Esophagus muscularis mucosa (tissue), 4 donors: ENCODE measurements around the gene SLC26A6. TPM values are rescaled to one million over a fixed set of nuclear protein-coding genes. Genes with fewer than 3 reads are reported as not detected.

ENCODE experiments used
- DNase-seq: peaks from one replicate; pipeline ENCODE4 v3.0.0-alpha.2; 2017; ENCODE audit errors: extremely low spot score
- H3K27ac ChIP-seq, 4 donors: fragments of 200-600 bp; sonication (generic); replicated peaks in 1 of 4; 1 replicate in 3 of 4; 2 replicates in 1 of 4; pipeline ENCODE4 v1.5.1; 2016 to 2019; ENCODE audit warnings: mild to moderate bottlenecking in 1 of 4
- H3K27me3 ChIP-seq, 4 donors: fragments of 200-600 bp; sonication (generic); one replicate each; pipeline versions ENCODE4 v1.5.1 to v1.6.0; 2016 to 2019
- H3K36me3 ChIP-seq, 4 donors: fragments of 200-600 bp; sonication (generic); one replicate each; pipeline ENCODE4 v1.5.1; 2016 to 2019
- H3K4me1 ChIP-seq, 4 donors: fragments of 200-600 bp; sonication (generic); one replicate each; pipeline ENCODE4 v1.5.1; 2016 to 2019
- H3K4me3 ChIP-seq, 4 donors: fragments of 200-600 bp; sonication (generic); 1 replicate in 2 of 4; 2 replicates in 2 of 4; pipeline ENCODE4 v1.5.1; 2016 to 2019; ENCODE audit warnings: mild to moderate bottlenecking in 4 of 4, moderate library complexity in 1 of 4
- H3K9me3 ChIP-seq, 4 donors: fragments of 200-600 bp; sonication (generic); 1 replicate in 3 of 4; 2 replicates in 1 of 4; pipeline ENCODE4 v1.5.1; 2016 to 2019
- EP300 ChIP-seq: sonication (generic); formaldehyde crosslinking; IDR thresholded peaks from one replicate; pipeline ENCODE4 v1.6.1; 2017; ENCODE audit warnings: antibody characterized with exemption
- POLR2A ChIP-seq: fragments of 450-650 bp; IDR thresholded peaks from one replicate; pipeline ENCODE4 v1.6.1; 2017; ENCODE audit warnings: antibody characterized with exemption, moderate library complexity, mild to moderate bottlenecking, low read depth
- POLR2AphosphoS5 ChIP-seq, 2 donors: sonication (generic); formaldehyde crosslinking; IDR thresholded peaks; one replicate each; pipeline ENCODE4 v1.6.1; 2017; ENCODE audit warnings: antibody characterized with exemption in 2 of 2
- WGBS: methylation state at CpG from one replicate; pipeline ENCODE4 v1.1.5; 2018; 5-methylcytosine and 5-hydroxymethylcytosine counted together
- intact Hi-C: fragments of 100-400 bp; cut with DNase I; formaldehyde crosslinking; loops from one replicate; pipeline ENCODE4 v1.15.1; 2023
- total RNA-seq, 4 donors: library from RNA; depleted of rRNA; stranded (reverse); fragments of >200 nt; gene quantifications; one replicate each; pipeline versions ENCODE4 v1.1.0 to v1.2.1, GENCODE V29; 2016
- TF ChIP-seq, protein P1 (sequence below), 3 experiments: fragments of 200-600 bp in 2 of 3; fragments of 450-650 bp in 1 of 3; sonication (generic) in 2 of 3; IDR thresholded peaks; one replicate each; pipeline ENCODE4 v1.5.1; 2017 to 2019; ENCODE audit warnings: antibody characterized with exemption in 3 of 3, mild to moderate bottlenecking in 2 of 3, moderate library complexity in 1 of 3

SLC26A6 gene
- total RNA-seq, 4 donors from 2014 or later: 6.1 to 11.7 (median 8.8) TPM

DNA sequence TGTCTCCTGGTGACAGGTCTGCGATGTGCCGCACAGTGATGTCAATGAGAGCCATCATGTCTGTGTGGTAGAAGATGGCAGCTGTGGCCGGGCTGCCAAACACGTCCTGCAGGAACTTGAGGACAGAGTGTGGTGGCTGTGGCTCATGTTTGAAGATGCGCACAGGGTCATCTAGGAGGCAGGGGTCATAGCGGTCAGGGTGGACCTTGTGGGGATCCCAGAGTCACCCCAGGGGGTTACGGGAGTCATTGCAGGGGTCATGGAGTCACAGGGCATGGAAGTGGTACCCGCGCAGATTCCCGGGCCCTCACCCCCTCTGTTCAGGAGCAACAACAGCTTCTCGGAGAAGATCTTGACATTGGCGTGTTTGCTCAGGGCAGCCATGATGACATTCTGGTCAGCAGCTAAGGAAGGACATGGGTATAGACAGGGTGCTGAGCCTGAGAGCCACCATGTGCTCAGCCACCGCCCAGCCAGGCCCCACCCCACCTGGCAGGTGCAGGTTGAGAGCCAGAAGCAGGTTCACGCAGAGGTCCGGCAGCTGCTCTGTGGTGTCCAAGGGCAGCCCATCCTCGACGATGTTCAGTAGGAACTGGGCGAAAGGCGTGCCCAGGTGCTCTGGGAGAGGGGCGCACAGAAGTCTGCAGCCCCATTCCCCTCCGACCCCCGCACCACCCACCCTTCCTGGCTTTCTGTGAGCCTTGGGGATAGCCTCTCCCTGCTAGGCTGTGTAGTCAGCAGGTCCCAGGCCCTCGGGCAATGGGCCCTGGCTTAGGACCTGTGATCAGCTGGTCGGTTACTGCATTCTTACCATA lies 43.5 kb upstream of the SLC26A6 start:
- Histone ChIP-seq H3K27ac (no peak overlapping the region), H3K4me1 (peaks cover 7 to 12% (median 11%) of the 10 kb centered on the region in 4 donors), H3K36me3 (peaks cover 30 to 87% (median 79%) of the 10 kb centered on the region in 4 donors), H3K9me3 (no peaks in the 10 kb centered on the region), H3K4me3 (no peak overlapping the region), H3K27me3 (no peaks in the 10 kb centered on the region)
- no peak for DNase-seq
- intact Hi-C loops: no loop called here
- TF ChIP-seq EP300 (no peak), POLR2AphosphoS5 (IDR thresholded peaks at IDR 0.05) (no peak), POLR2A (no peak)
- TF ChIP-seq, protein P1, sequence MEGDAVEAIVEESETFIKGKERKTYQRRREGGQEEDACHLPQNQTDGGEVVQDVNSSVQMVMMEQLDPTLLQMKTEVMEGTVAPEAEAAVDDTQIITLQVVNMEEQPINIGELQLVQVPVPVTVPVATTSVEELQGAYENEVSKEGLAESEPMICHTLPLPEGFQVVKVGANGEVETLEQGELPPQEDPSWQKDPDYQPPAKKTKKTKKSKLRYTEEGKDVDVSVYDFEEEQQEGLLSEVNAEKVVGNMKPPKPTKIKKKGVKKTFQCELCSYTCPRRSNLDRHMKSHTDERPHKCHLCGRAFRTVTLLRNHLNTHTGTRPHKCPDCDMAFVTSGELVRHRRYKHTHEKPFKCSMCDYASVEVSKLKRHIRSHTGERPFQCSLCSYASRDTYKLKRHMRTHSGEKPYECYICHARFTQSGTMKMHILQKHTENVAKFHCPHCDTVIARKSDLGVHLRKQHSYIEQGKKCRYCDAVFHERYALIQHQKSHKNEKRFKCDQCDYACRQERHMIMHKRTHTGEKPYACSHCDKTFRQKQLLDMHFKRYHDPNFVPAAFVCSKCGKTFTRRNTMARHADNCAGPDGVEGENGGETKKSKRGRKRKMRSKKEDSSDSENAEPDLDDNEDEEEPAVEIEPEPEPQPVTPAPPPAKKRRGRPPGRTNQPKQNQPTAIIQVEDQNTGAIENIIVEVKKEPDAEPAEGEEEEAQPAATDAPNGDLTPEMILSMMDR (IDR thresholded peaks at IDR 0.05): no peak
- 97% methylated on average over 16 of the region's 24 CpGs for WGBS

GRCh38 chr3:48678056-48678455 lies 42.8 kb upstream of the SLC26A6 start:
- Histone ChIP-seq H3K9me3 (no peaks in the 10 kb centered on the region), H3K4me1 (peaks cover 0 to 5% (median 4%) of the 10 kb centered on the region in 4 donors), H3K4me3 (no peak overlapping the region), H3K27ac (no peak overlapping the region), H3K36me3 (peaks cover 30 to 94% (median 80%) of the 10 kb centered on the region in 4 donors), H3K27me3 (no peaks in the 10 kb centered on the region)
- intact Hi-C loops: no loop called here
- 69% methylated on average over 4 of the region's 4 CpGs for WGBS
- TF ChIP-seq POLR2AphosphoS5 (IDR thresholded peaks at IDR 0.05) (no peak), EP300 (no peak), POLR2A (no peak)
- TF ChIP-seq, protein P1 (IDR thresholded peaks at IDR 0.05): no peak
- no peak for DNase-seq

DNA sequence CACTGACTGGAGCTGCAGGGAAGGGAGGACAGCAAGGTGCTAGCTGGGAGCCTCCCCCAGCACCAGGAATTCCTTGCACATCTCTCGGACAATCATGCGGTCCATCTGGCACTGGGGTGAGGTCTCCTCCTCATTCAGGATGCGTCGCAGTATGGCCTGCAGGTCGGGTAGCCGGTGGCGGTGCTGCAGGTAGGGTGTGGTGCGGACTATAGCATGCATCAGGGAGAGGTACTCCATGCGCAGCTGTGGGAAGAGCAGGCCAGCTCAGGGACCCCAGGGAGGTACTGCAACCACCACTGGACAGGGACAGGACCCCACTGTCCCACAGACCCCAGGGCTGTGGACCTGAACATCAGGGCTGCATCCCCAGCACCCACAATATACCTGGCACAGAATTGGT lies 39.2 kb upstream of the SLC26A6 start:
- no peak for DNase-seq
- 98% methylated on average over 8 of the region's 9 CpGs for WGBS
- H3K4me1 ChIP-seq: no peaks in the 10 kb centered on the region
- H3K27ac ChIP-seq: no peak overlapping the region
- intact Hi-C loops: no loop called here
- H3K27me3 ChIP-seq: no peaks in the 10 kb centered on the region
- H3K36me3 ChIP-seq: peaks cover 9 to 68% (median 54%) of the 10 kb centered on the region in 4 donors
- H3K4me3 ChIP-seq: no peak overlapping the region
- no peak for TF ChIP-seq POLR2AphosphoS5 (IDR thresholded peaks at IDR 0.05)
- TF ChIP-seq, protein P1 (IDR thresholded peaks at IDR 0.05): no peak
- TF ChIP-seq EP300: no peak
- TF ChIP-seq POLR2A: no peak
- no peaks in the 10 kb centered on the region for H3K9me3 ChIP-seq

DNA sequence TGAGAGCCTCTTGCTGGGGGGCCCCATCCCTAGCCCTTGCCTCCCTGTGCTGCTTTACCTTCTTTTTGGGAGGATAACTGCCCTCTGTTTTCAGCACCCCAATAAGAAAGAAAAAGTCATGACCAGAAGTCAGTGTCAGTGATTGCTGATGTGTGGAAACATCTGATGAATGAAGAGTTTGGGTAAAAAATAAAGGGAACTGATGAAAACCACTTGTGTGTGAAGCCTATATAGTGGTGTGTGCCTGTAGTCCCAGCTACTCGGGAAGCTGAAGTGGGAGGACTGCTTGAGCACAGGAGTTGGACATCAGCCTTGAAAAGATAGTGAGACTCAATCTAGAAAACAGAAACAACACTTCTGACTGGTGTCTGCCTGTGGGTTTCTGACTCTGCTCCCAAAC lies 37.3 kb upstream of the SLC26A6 start:
- no peak for DNase-seq
- no peaks in the 10 kb centered on the region for H3K4me1 ChIP-seq
- H3K27ac ChIP-seq: no peak overlapping the region
- TF ChIP-seq EP300 (no peak), POLR2A (no peak), POLR2AphosphoS5 (IDR thresholded peaks at IDR 0.05) (no peak)
- TF ChIP-seq, protein P1 (IDR thresholded peaks at IDR 0.05): no peak
- 48% methylated on average over 1 of the region's 1 CpG for WGBS
- no peaks in the 10 kb centered on the region for H3K9me3 ChIP-seq
- intact Hi-C loops: no loop called here
- H3K27me3 ChIP-seq: no peaks in the 10 kb centered on the region
- H3K36me3 ChIP-seq: peaks cover 0 to 48% (median 34%) of the 10 kb centered on the region in 4 donors
- no peak overlapping the region for H3K4me3 ChIP-seq
